H1 (cell line): Measurements from ENCODE around the gene CEBPB.
"Not testable (repeated sequence)": the region's sequence is repeated elsewhere in the genome, so short reads cannot be mapped to it uniquely, and the experiment has no call there.

Experiments used
- EGR1 ChIP-seq: IDR thresholded peaks from 2 replicates; pipeline ENCODE4 v1.6.1; 2011; ENCODE audit warnings: low read depth, low read length, borderline replicate concordance
- EZH2 ChIP-seq: fragments of 200-600 bp; sonication (generic); IDR thresholded peaks from 2 replicates; pipeline ENCODE4 v1.7.1; 2012; ENCODE audit warnings: low read depth, mild to moderate bottlenecking, moderate library complexity, low read length, inconsistent platforms; ENCODE audit not compliant: severe bottlenecking
- HDAC2 ChIP-seq, 2 experiments: fragments of 300-600 bp in 1 of 2; sonication (generic) in 1 of 2; IDR thresholded peaks; 2 replicates each; pipeline ENCODE4 v1.6.1; 2011 to 2012; ENCODE audit warnings: low read depth in 2 of 2, low read length in 2 of 2, mild to moderate bottlenecking in 2 of 2, moderate library complexity in 2 of 2, borderline replicate concordance in 1 of 2, inconsistent platforms in 1 of 2
- RNF2 ChIP-seq: fragments of 200-900, 300-1000 bp; sonication (generic); IDR thresholded peaks from 2 replicates; pipeline ENCODE4 v1.7.1; 2016; ENCODE audit warnings: borderline replicate concordance, low read depth, mild to moderate bottlenecking, antibody characterized with exemption, low read length; ENCODE audit not compliant: poor library complexity, severe bottlenecking; ENCODE audit errors: missing control alignments
- SP1 ChIP-seq: IDR thresholded peaks from 2 replicates; pipeline ENCODE4 v1.6.1; 2011; ENCODE audit warnings: low read depth, low read length
- SP2 ChIP-seq: IDR thresholded peaks from 2 replicates; pipeline ENCODE4 v1.6.1; 2012; ENCODE audit warnings: mild to moderate bottlenecking, low read length, inconsistent platforms
- TF ChIP-seq, protein P1 (sequence below), 3 experiments: IDR thresholded peaks; 1 replicate in 2 of 3; 2 replicates in 1 of 3; pipeline versions ENCODE4 v1.5.1 to v1.6.1; 2011; ENCODE audit warnings: low read length in 3 of 3, mild to moderate bottlenecking in 3 of 3, inconsistent platforms in 2 of 3, low read depth in 1 of 3, moderate library complexity in 1 of 3; ENCODE audit not compliant: insufficient read depth in 1 of 3; ENCODE audit errors: control extremely low read depth in 1 of 3
- TF ChIP-seq, protein P2 (sequence below): IDR thresholded peaks from 2 replicates; pipeline ENCODE4 v1.6.1; 2012; ENCODE audit warnings: inconsistent platforms

DNA sequence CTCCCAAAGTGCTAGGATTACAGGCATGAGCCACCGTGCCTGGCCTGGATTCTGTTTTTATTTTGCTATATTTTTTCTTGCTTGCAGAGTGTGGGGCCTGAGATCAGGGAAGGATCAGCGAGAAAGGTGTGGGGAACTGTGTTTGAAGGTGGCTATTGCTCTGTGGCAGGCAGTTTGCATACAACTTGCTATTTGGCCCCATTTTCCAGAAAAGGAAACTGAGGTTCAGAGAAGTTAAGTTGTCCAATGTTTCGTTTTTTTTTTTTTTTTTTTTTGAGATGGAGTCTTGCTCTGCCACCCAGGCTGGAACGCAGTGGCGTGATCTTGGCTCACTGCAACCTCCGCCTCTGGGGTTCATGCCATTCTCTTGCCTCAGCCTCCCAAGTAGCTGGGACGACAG, 29.1 kb upstream of the CEBPB start:
- TF ChIP-seq EGR1; EZH2; HDAC2 (IDR thresholded peaks at IDR 0.05; ENCODE audit: borderline replicate concordance in 1 of 2, low read depth in 2 of 2, low read length in 2 of 2); SP1; RNF2; SP2: not testable (repeated sequence)
- TF ChIP-seq, protein P1, sequence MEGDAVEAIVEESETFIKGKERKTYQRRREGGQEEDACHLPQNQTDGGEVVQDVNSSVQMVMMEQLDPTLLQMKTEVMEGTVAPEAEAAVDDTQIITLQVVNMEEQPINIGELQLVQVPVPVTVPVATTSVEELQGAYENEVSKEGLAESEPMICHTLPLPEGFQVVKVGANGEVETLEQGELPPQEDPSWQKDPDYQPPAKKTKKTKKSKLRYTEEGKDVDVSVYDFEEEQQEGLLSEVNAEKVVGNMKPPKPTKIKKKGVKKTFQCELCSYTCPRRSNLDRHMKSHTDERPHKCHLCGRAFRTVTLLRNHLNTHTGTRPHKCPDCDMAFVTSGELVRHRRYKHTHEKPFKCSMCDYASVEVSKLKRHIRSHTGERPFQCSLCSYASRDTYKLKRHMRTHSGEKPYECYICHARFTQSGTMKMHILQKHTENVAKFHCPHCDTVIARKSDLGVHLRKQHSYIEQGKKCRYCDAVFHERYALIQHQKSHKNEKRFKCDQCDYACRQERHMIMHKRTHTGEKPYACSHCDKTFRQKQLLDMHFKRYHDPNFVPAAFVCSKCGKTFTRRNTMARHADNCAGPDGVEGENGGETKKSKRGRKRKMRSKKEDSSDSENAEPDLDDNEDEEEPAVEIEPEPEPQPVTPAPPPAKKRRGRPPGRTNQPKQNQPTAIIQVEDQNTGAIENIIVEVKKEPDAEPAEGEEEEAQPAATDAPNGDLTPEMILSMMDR (IDR thresholded peaks at IDR 0.05; ENCODE audit: control extremely low read depth in 1 of 3, insufficient read depth in 1 of 3, low read depth in 1 of 3, low read length in 3 of 3), result not testable (repeated sequence)
- TF ChIP-seq, protein P2, sequence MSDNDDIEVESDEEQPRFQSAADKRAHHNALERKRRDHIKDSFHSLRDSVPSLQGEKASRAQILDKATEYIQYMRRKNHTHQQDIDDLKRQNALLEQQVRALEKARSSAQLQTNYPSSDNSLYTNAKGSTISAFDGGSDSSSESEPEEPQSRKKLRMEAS, result not testable (repeated sequence)
